NK-92 (cell line): ENCODE data around the gene HMX2.

Experiments
- DNase-seq: peaks from one replicate; lab custom pipeline; 2025; ENCODE audit not compliant: unreplicated experiment; lab: John Stamatoyannopoulos, UW

HMX2 gene

DNA sequence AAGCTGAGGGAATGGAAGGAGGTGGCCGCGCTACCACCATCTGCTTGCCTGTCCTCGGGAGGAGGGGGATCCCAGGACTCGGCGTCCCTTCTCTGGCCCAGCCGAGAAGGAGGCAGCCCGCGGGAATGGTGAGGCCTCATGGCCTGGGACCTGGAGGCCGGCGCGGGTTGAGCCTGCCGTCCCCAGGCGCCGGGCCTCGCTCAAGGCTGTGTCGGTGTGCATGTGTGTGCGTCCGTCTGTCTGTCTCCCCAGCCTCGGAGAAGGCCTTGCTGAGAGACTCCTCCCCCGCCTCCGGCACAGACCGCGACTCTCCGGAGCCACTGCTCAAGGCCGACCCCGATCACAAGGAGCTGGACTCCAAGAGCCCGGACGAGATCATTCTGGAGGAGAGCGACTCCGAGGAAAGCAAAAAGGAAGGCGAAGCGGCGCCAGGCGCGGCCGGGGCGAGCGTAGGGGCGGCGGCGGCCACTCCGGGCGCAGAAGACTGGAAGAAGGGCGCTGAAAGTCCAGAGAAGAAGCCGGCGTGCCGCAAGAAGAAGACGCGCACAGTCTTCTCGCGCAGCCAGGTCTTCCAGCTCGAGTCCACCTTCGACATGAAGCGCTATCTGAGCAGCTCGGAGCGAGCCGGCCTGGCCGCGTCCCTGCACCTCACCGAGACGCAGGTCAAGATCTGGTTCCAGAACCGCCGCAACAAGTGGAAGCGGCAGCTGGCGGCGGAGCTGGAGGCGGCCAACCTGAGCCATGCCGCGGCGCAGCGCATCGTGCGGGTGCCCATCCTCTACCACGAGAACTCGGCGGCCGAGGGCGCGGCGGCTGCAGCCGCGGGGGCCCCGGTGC, 10.9 kb upstream of the HMX2 start:
- DNase-seq, result no peak

DNA sequence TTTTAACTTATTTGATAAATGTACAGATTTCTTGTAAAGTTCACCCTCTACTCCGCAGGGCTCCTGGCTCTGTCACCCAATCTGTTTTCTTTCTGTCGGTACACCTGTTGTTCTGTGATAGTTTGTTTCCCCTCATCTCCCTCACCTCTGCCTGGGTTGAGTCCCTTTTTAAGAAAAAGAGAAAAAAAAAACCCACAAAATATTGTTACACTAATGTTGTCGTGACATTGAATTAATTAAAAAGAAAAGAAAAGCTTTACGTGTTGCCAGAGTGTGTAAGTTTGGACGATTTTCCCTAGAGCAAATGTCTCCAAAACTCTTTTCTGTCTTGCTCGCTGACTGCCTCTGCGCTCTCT, 8.8 kb upstream of the HMX2 start:
- DNase-seq, result no peak

DNA sequence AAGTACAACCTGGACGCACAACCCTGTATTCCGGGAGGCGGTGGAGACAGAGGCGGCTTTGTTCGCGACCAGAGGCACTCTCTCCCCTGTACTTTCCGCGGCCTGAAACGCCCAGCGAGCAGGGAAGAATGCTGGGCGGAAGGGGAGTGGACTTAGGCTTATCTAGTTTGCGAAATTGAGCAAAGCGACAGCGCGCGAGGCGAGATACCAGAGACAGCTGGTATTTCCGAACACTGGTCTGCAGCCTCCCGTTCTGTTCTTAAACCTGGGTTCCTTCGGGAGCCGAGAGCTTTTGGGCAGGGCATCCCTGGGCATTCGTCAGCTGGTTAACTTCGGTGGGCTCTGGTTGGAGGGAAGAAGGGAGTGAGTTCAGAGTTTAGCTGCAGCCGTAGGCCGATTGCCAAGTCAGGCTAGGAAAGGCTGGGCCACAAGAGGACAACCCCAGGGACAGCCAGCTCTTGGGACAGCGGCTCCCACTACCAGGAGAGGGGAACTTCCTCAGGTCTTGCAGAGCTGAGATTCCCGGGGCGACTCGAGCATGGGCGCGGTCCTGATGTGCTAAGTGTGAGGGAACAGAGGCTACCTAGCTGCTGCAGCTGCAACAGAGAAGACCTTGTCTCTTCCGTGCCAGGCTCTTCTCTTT, 8.3 kb upstream of the HMX2 start:
- no peak for DNase-seq

DNA sequence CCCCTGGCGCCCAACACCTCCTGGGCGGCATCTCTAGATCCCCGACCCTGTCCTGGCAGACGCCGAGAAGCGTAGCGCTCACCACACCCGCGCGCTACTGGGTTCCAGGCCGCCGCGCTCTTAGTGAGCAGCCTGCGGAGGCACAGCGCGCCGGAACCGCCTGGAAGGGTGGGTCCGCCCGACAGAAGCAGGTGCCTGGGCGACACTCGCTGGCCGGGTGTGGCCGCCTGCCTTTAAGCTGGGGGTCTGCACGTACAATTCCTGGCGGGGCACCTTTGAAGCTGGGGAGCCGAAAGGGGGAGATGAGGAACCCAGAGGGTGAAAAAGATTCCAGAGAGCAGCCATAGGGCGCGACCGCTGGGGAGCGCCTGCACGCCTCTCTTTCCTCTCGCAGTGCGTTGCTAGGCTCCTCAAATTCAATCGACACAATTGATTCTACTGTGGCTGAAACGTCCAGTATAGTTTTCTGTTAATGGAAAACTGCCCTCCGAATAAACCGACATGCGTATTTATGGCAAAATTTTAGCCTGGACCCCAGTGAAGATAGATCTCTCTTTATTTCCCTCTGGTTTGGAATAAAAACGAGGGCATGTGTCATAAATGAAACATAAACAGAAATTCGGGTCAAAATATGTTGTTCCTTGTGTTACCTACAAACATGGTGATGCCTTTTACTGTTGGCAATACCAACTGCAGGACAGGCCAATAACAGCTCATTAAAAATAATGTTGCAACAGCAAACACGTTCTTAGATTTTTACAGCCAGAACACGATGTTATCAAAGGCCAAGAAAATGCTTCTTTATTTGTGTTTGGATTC, 7.6 kb upstream of the HMX2 start:
- no peak for DNase-seq

DNA sequence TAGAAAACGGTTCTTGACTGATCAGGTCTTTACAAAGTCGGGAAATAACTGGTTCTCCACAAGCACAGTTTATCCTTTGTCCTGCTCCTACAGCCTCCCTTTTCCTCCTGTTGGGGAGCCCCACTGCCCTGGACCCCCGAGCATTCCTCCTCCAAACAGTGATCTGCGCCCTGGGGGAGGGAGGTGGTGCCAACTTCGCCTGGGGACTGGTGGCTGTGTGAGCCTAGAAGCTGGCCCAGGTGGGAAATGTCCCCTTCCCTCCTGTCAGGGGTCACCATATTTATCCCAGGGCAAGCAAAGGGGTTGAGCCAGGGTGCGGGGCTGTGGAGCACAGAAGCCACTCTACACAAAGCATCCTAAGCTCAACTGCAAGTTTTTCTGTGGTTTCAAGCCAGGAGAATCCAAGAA, 6.9 kb upstream of the HMX2 start:
- DNase-seq, result no peak

DNA sequence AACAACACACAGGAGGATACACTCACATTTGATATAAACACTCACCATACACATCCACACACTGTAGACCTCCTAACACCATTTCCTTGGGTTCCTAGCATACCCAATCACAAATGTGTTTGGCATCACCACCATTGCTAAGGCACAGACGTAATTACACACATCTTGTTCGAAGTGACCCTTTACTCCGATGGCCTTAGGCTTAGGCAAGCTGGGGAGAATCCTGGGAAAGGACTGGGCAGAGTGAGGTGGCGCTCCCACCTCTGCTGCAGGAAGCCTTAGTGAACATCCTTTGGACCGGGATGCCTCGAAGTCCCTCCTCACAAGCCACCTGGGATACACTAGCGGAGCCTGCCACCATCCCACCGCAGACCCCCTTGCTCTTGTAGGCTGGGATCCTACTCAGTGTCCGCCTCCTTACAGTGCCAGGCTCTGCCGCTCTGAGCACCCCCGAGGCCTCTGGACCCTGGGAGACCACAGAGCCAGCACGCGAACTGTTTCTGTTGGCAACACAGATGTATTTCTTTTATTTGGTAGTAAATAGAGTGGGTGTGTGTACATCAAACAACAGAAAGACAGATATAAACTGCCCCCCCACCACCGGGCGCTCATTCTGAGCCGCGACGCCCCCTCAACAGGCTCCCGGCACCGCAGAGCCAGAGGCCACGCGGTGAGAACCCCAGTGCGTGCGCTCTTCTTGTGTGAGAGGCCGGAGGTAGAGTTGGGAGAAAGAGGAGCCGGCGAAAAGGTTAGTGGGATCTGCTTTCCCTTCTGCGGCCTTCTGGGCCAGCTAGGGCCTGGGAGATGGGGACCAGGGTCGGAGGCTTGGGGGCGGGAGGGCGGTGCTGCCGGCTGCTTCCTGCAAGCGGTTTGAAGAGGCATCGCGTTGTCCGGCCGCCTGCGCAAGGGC, 5.9 kb upstream of the HMX2 start:
- DNase-seq, result no peak

DNA sequence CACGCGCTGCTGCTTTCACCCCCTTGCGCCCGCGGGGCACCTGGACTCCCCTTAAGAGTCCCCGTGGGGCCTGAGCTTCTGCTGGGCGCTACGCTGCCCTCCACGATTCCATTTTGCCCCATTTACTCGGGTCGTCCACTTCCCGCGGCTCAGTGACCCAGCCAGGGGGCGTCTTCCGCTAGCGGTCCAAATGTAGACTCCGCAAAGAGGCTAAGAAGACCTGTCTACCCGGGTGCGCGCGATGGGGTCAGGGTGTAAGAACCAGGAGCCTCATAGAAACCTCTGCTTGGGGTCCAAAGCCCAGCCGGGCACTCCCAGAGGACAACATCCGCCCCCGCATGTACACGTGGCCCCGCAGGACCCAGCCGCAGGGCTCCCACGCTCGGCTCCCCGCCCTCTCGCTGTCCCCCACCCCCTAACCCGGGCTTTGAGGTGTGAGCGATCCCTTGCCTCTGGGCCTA, 5.2 kb upstream of the HMX2 start:
- no peak for DNase-seq

DNA sequence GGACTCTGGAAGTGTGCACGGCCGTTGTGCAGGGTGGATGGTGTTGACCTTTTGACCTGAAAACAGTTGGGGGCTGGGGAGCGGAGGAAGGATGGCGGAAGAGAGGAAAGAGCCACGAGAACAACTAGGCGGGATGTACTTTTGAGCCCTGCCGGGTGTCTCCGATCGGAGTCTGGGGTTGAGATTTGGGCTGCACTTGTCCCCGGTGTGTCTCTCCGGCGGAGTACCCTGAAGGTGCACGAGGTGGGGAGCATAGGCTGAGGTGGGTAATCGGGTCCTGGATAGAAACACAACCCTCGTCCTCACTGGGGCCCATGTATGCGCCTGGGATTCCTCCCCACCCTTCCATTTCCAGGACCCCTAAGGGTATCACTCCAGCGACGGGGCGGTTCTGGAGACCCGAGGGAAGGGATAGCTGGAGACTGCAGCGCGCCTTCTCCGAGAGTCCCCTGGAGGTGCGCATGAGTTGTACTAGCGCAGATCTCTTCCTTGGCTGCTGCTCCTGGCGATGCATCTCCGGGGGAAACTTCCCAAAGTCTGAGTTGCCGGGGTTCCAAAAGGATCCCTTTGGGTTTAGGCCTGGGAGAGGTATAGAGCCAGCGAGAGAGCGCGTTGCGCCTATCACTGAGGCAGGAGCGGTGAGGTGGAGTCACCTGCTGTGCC, 4.6 kb upstream of the HMX2 start:
- DNase-seq, result no peak

DNA sequence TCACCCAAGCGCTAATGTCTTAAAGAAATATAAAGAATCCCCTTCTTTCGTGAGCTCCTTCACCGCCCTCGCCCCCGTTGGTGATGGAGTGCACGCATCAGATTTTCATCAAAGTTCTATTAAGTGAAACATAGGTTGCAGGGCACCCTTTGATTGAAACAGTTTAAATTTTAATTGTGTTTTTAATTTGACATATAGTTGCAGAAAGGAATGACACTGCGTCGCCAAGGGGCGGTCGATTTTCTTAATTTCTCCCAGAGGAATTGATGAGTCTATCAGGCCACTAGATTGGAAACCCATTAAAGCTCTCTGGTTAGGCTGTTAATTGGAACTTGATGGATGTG, 4.1 kb upstream of the HMX2 start:
- DNase-seq, result no peak

DNA sequence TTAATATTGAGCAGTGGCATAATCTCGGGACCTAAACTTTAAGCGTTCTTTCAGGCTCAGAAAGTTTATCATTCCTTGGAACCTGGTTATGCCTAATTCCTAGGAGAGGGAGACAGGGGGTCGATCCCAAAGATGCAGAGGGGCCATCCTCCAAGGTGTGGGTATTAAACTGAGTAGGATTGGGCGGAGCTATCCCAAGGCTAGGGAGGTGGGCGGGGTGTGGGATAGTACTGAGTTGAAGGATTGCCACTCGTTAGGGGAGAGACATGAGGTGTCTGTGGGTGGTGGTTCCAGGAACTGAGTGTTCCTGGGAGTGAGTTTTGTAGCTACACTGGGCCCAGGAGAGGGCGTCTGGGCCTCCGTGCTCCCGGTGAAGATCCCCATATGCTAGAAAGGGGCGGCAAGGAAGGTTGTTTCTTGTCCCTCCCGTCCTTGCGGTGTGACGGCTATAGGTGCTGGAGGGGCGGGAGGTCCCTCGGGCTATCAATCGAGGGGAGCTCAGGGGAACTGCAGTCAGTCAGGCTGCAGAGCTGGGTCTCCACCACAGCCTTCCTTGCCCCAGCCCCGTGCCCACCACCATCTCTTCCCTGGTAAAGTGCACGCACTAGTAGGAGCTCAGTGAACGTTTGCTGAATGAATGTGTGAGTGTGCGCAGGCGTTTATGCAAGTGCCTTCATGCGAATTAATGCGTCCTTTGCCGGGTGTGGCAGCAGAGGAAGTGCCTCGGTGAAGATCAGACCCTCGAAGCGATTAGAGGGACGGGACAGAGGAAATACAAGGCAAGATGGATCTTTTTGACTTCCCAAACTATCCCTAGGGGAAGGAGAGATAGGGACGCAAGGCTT, 3.0 kb upstream of the HMX2 start:
- no peak for DNase-seq

DNA sequence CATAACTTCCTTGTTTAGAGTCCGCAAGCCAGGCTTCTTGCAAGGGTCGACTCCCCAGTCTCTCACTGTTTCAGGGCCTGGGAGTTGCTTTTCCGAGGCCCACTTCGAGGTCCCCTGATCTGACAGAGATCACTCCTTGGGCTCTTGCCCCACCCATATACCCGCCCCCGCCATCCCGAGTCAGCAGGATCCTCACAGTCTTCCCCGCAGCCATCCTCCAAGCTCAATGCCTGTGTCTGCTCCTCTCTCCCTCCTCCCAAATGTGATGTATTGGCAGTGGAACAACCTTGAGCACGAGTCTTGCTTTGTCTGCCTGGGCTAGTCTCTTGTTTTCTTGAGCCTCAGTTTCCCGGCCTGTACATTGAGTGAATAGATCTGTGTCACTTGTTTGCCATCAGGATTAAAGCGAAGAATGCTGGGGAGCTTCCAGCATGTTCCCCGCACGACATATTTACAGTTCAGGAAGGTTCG, 2.4 kb upstream of the HMX2 start:
- DNase-seq, result no peak

DNA sequence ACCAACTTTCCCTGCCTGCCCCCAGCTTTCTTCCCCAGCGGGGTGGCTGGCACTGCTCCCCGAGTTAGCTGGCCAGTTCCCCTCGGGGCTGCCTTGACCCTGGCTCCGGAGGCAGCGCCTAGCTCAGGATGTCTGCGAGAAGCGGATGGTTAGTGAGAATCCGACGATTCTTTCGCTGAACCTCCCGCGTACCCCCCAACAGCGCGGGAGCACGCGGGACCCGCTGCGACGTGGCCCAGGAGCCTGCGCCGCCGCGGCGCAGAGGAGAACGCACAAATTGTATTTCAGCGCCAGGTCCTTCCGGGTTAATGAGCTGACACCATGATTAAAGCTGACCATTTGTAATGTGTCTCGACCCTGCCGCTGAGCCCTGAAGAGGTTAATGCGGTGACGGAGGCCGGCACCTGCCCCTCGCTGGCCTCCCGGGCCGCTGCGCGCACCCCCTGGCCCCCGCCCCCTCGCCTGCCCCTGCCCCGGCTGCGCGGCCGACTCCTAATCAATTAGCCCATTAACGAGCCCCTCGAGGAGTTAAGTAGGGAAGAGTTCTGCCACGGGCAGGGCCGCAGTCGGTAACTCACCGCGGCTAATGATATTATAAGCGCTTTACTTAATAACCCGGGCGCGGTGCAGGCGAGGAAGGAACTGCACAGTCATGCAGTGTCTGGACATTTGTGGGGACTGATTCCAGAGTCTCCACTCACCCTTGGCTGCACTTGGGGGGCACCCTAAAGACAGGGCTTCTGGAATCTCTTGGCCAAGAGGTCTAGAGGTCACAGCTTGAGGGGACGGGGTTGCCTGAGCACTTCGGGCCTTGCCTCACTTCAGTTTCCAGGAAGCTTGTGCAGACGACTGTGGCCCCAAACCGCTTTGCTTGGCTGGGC, 1.7 kb upstream of the HMX2 start:
- no peak for DNase-seq

DNA sequence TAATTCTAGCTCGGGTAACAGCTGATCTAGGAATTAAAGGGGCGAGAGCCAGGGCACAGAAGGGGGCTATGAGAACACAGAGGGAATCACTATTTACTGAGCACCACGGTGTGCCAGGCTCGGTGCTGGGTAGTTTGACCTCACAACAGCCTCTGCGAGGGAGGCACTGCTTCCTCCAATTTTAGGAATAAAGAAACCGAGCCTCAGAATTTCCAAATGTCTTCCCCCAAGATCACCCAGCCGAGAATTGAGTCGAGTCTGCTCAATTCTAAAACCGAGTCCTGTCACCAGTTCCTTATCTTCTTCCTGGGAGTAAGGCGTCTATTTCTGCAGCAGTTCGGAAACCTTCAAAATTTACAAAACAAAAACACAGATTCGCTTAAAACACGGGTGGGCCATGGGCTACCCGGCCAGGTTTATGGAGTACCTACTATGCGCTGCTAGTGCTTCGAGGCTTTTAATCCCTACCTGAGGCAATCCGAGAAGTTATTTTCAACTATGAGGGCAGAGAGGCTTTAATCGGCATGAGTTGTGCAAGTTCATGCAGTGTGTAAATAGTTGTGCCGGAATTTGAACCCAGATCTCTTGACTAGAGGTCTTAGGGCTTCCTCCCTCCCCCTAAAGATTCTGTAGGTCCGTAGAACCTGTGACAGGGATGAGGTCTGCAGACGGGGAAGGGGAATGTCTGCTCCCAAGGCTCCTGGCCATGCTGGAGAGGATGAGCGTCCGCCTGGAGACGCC, 872 bp upstream of the HMX2 start:
- DNase-seq, result no peak

DNA sequence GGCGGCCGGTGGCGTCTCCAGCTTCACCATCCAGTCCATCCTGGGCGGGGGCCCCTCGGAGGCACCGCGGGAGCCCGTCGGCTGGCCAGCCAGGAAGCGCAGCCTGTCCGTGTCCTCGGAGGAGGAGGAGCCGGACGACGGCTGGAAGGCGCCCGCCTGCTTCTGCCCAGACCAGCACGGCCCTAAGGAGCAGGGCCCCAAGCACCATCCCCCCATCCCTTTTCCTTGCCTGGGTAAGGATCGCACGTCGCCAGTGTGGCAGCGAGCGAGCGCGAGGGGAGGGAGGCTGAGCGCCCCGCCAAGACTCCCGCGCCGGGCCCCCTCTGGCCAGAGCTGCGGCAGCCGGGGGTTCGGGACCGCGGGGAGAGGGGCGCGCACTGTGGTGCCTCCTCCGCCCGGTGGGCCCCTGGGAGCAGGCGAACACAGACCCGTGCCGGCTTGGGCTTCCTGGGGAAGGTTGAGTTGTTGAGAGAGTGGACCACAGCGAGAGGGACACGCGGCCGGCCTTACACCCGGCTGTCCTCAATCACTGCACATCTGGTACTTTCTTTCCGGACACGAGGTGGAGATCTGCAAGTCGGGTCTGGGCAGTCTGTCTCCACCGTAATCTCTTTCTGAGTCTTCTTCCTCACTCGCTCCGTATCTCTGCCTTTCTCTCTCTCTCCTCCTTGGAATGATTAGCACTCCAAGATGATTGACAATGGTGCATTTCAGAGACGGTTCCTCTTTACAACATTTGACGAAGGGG, 652 bp downstream of the HMX2 start:
- no peak for DNase-seq

DNA sequence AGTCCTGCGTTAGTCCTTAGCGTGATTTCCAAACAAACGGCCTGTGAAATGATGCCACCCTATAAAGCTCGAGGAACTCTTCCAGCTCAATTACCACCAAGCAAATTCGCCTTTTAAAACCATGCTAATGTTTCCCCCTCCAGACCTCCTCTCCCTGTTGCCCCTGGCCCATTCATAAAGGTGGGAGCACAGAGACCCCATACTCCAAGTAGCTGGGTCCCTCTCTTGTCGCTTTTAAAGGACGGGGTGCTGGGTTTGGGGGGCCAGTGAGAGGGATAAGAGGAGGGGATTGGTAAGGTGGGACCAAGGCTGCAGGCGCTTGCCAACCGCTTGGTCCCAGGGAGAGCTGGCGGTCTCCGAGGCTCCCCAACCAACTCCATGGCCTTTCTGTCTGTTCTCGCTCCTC, 1.2 kb downstream of the HMX2 start:
- DNase-seq, result no peak

DNA sequence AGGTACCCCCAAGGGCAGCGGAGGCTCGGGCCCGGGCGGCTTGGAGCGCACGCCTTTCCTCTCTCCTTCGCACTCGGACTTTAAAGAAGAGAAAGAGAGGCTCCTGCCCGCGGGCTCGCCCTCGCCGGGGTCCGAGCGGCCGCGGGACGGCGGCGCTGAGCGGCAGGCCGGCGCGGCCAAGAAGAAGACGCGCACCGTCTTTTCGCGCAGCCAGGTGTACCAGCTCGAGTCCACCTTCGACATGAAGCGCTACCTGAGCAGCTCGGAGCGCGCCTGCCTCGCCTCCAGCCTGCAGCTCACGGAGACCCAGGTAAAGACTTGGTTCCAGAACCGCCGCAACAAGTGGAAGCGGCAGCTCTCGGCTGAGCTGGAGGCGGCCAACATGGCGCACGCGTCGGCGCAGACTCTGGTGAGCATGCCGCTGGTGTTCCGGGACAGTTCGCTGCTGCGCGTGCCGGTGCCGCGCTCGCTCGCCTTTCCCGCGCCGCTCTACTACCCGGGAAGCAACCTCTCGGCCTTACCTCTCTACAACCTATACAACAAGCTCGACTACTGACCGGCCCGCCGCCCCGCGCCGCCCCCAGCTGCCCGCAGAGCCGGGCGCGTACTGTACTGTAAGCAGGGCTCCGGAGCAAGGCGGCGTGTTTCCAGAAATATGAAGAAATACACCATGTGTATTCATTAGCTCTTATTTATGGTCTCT, 1.8 kb downstream of the HMX2 start:
- DNase-seq, result no peak
